SU-DHL-6 (cell line): ENCODE measurements around the gene CFAP99.

Experiments used
- EZH2phosphoT487 ChIP-seq: fragments of 200-600 bp; sonication (generic), shearing (Covaris generic); conservative IDR thresholded peaks from 2 replicates; pipeline ENCODE4 v1.6.1; 2018; ENCODE audit warnings: mild to moderate bottlenecking, antibody characterized with exemption, low read length, moderate library complexity, mixed read lengths
- TF ChIP-seq, protein P1 (sequence below): fragments of 200-600 bp; sonication (generic); IDR thresholded peaks from one replicate; pipeline ENCODE4 v1.5.1; 2017; ENCODE audit warnings: antibody characterized with exemption, mild to moderate bottlenecking, low read length, moderate library complexity; ENCODE audit not compliant: insufficient read depth, poor library complexity, severe bottlenecking

DNA sequence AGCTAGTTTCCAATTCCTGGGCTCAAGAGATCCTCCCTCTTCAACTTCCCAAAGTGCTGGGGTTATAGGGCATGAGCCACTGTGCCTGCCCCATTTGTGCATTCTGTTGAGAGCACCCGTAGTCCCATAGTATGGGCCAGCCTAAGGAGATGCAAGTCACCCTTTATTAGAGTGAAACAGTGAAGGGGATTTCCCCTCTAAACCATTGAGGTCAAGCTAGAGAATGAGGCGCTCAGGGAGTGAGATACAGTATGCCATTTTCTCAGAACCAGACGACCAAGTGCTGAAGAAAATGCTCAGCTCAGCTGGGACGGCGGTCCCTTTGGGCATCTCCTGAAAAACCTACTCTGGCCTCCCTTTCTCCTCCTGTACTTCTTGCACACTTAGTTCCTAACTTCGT is 68.9 kb downstream of the CFAP99 start:
- TF ChIP-seq, protein P1, sequence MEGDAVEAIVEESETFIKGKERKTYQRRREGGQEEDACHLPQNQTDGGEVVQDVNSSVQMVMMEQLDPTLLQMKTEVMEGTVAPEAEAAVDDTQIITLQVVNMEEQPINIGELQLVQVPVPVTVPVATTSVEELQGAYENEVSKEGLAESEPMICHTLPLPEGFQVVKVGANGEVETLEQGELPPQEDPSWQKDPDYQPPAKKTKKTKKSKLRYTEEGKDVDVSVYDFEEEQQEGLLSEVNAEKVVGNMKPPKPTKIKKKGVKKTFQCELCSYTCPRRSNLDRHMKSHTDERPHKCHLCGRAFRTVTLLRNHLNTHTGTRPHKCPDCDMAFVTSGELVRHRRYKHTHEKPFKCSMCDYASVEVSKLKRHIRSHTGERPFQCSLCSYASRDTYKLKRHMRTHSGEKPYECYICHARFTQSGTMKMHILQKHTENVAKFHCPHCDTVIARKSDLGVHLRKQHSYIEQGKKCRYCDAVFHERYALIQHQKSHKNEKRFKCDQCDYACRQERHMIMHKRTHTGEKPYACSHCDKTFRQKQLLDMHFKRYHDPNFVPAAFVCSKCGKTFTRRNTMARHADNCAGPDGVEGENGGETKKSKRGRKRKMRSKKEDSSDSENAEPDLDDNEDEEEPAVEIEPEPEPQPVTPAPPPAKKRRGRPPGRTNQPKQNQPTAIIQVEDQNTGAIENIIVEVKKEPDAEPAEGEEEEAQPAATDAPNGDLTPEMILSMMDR, result no peak
- TF ChIP-seq EZH2phosphoT487, result no peak
